Brain microvascular endothelial cell (primary cell): Measurements from ENCODE around the gene RCL1.
"Not testable (repeated sequence)": the region's sequence is repeated elsewhere in the genome, so short reads cannot be mapped to it uniquely, and the experiment has no call there.

Experiments used
- DNase-seq: peaks from one replicate; pipeline ENCODE4 v3.0.0-alpha.2; 2020
- H3K27ac ChIP-seq: fragments of 250-450 bp; sonication (Bioruptor Pico); 2 replicates; pipeline ENCODE4 v1.5.1; 2020; ENCODE audit warnings: mild to moderate bottlenecking, moderate library complexity
- H3K27me3 ChIP-seq: fragments of 250-450 bp; sonication (Bioruptor Pico); replicated peaks from 2 replicates; pipeline ENCODE4 v1.5.1; 2020; ENCODE audit warnings: mild to moderate bottlenecking
- H3K36me3 ChIP-seq: fragments of 250-450 bp; sonication (Bioruptor Pico); replicated peaks from 2 replicates; pipeline ENCODE4 v1.5.1; 2020; ENCODE audit warnings: mild to moderate bottlenecking
- H3K4me3 ChIP-seq: 2 replicates; pipeline ENCODE4 v1.5.1; 2011; ENCODE audit warnings: low read depth, mild to moderate bottlenecking, control low read depth, low read length, moderate library complexity
- CTCF ChIP-seq: IDR thresholded peaks from 2 replicates; pipeline ENCODE4 v1.5.1; 2011; ENCODE audit warnings: low read depth, mild to moderate bottlenecking, moderate library complexity, low read length, control low read depth, inconsistent platforms; ENCODE audit errors: missing control alignments
- in situ Hi-C: cut with HindIII; loops from 2 replicates; pipeline ENCODE4 v1.10.0; 2017; ENCODE audit warnings: low sequenced_read_pairs, low pct_ligation_motif_present

The RCL1 gene

DNA sequence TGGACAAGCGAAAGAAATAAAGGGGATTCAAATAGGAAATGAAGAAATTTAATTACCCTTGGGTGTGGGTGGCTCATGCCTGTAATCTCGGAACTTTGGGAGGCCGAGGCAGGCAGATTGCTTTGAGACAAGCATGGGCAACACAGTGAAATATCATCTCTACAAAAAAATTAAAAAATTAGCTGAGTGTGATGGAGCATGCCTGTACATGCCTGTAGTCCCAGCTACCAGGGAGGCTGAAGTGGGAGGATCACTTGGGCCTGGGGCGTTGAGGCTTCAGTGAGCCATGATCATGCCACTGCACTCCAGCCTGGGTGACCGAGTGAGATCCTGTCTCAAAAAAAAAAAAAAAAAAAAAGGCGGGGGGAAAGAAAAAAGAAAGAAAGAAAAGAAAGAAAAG lies 4.0 kb upstream of the RCL1 start:
- Histone ChIP-seq H3K36me3 (no peaks in the 10 kb centered on the region), H3K4me3 (no peak overlapping the region), H3K27ac (no peak overlapping the region), H3K27me3 (no peaks in the 10 kb centered on the region)
- DNase-seq = no peak
- in situ Hi-C loops = no loop called here
- no peak for TF ChIP-seq CTCF

DNA sequence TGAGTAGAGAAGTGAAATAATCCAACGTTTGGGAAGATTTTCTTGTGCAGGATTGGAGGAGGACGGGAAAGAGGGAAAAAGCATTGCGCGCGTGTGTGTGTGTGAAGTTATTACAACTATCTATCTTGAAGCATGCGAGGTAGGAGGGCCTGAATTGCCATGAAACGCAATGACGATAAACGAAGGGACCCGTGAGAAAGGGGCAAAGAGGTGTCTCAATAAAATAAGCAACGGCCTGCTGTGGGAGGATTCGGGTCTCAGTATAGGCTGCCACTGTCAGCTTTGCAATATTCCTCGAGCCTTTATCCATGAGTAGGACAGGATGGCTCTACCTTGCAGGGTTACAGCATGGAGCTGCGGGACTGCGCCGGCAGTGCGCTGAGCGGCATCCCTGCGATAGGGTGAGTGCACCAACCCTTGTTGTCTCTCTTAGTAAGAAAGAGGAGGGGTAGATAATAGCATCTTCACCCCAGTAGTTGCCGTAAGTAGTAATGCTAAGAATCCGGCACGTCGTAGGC lies 631 bp upstream of the RCL1 start:
- no peak for DNase-seq
- Histone ChIP-seq H3K27me3 (no peaks in the 10 kb centered on the region), H3K36me3 (no peaks in the 10 kb centered on the region), H3K27ac (peak overlapping the region; percentile 9), H3K4me3 (peak overlapping the region; percentile 59)
- in situ Hi-C loops = no loop called here
- no peak for TF ChIP-seq CTCF

DNA sequence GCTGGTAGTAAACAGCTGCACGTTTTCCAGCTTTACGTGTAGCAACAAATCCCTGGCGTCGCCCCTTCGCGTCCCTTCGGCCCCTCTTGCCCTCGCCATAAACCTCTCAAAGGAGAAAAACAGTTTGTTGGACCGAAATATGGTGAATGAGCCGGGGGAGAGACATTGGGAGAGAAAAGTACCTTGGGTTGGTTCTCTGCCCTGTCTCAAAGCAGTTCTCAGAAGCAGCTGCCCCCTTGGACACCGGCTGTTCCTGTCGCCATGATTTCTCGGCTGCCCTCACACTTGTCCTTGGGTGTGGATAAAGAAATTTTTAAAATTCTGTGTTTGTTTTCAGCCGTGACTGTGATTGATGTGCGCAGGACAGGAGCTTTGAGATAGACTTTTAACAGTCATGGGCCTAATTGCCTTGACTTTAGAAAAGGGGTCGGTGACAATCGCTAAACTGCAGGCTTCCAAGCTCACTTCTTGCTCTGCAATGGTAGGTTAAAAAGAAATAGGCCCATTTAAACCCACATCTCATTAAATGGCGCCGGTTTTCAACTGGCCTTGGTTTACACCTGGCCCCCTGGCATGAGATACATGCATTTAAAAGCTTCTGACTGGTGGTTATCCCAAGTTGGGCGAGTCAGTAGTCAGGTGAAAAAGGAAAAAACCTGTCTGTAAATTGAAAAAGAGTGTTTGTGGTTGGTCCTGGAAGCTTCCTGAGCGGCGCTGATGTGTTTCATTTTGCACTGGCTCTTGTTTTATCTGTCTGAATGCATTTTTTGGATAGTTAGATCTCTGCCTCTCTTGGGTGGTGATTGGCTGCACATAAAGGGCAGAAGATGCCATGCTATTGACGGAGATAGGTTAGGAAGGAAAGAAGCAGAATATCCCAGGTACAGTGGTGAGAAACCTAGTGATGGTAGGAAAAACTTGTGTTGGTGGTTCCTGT lies 983 bp downstream of the RCL1 start:
- Histone ChIP-seq H3K4me3 (peak overlapping the region; percentile 94), H3K27ac (peak overlapping the region; percentile 74), H3K36me3 (no peaks in the 10 kb centered on the region), H3K27me3 (no peaks in the 10 kb centered on the region)
- TF ChIP-seq CTCF = no peak
- DNase-seq = no peak
- in situ Hi-C loops = no loop called here

DNA sequence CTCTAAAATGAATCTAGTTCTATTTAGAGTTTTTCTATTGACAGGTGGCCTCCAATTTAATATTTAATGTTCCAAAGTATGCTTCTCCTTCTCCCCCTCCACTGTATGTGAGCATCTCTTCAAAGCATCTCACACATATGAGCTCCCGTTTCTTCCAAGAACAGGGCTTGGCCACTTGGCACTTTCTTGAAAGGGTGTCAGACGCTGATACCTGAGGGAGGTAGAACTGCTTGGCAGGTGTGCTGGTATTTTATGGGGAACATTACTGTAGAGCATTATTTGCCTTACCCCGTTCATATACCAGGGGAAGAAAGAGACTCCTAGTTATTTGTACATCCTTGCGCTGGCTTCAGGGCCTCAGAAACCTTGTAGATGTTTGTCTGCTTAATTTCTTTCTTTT lies 1.9 kb downstream of the RCL1 start:
- H3K36me3 ChIP-seq = no peaks in the 10 kb centered on the region
- in situ Hi-C loops = no loop called here
- H3K27me3 ChIP-seq = no peaks in the 10 kb centered on the region
- H3K27ac ChIP-seq = no peak overlapping the region
- DNase-seq = no peak
- H3K4me3 ChIP-seq = no peak overlapping the region
- TF ChIP-seq CTCF = no peak

- H3K4me3 ChIP-seq, DNase-seq, H3K36me3 ChIP-seq, in situ Hi-C loops, H3K27ac ChIP-seq, H3K27me3 ChIP-seq: not testable (repeated sequence)
Observed at GRCh38 chr9:4795108-4795507, 2.4 kb downstream of the RCL1 start.

DNA sequence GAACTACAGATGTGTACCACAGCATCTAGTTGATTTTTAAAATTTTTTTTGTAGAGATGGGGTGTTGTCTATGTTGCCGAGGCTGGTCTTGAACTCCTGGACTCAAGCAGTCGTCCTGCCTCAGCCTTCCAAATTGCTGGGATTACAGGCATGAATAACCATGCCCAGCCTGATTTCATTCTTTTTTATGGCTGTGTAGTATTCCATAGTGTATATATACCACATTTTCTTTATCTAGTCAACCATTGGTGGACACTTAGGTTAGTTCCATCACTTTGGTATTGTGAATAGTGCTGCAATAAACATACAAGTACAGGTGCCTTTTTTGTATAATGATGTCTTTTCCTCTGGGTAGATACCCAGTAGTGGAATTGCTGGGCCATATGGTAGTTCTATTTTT lies 3.8 kb downstream of the RCL1 start:
- TF ChIP-seq CTCF = no peak
- DNase-seq = no peak
- Histone ChIP-seq H3K27ac (no peak overlapping the region), H3K27me3 (no peaks in the 10 kb centered on the region), H3K36me3 (no peaks in the 10 kb centered on the region), H3K4me3 (no peak overlapping the region)
- in situ Hi-C loops = no loop called here
